Stimulated activated CD4-positive, alpha-beta T cell treated with anti-CD3 and anti-CD28 coated beads, Interleukin-15, amount 100 ng/mL, for 24 hours (primary cell): ENCODE data around the gene TSHB.
"Not testable (repeated sequence)": the region's sequence is repeated elsewhere in the genome, so short reads cannot be mapped to it uniquely, and the experiment has no call there.

Experiments used
- DNase-seq: peaks from one replicate; pipeline ENCODE4 v3.0.0-alpha.2; 2020

The TSHB gene

DNA sequence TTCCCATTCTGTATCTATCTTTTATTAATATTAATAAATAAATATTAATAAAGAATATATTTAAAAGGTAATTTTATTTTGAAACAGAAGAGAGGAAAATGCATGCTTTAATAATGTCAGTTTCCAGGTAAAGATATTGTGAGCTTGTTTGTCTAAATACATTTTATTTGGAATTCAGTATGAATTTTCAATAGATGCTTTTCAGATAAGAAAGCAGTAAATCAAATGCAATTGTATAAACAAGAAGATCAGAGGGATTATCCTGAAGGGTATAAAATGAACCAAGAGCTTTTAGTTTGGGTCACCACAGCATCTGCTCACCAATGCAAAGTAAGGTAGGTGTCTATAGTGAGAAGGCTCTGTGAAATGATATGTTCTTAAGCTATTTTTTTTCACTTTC lies at the start of gene TSHB:
TSS of gene TSHB (plus strand) at position 301 of the 400 bp plus-strand sequence. CDS start 3,537 bp downstream, outside the sequence.
- DNase-seq, result no peak

GRCh38 chr1:114982251-114982650 lies 47.4 kb upstream of the TSHB start:
- DNase-seq, result no peak

DNA sequence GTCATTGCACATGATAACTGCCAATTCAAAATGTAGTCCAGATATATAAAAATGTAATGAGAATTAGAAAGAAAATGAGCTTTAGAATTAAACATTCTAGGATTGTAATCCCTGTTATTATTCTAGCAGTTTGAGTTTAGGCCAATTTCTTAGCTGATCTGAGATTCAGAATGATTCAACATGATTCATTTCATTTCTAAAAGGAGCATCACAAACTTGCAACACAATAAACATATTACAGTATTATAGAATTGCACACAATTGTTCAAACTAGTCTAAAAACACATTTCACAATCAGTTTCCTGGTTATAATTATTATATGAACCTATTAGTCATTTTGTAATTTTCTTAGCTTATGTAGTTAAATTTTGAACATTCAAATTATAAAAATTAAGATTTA lies 43.3 kb upstream of the TSHB start:
- no peak for DNase-seq

DNA sequence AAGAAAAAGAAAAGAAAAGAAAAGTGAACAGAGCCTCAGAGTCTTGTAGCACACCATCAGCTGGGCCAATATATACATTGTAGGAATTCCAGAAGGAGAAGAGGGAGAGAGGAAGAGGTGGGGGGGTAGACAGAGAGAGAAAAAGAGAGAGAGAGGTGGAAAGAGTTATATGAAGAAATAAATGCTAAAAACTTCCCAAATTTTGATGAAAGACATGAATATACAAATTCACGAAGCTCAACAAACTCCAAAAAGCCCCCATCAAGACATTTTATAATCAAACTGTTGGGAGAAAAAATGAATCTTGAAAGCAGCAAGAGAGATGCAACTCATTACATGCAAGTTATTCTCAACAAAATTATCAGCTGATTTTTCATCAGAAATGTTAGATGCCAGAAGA lies 41.5 kb upstream of the TSHB start:
- no peak for DNase-seq

DNA sequence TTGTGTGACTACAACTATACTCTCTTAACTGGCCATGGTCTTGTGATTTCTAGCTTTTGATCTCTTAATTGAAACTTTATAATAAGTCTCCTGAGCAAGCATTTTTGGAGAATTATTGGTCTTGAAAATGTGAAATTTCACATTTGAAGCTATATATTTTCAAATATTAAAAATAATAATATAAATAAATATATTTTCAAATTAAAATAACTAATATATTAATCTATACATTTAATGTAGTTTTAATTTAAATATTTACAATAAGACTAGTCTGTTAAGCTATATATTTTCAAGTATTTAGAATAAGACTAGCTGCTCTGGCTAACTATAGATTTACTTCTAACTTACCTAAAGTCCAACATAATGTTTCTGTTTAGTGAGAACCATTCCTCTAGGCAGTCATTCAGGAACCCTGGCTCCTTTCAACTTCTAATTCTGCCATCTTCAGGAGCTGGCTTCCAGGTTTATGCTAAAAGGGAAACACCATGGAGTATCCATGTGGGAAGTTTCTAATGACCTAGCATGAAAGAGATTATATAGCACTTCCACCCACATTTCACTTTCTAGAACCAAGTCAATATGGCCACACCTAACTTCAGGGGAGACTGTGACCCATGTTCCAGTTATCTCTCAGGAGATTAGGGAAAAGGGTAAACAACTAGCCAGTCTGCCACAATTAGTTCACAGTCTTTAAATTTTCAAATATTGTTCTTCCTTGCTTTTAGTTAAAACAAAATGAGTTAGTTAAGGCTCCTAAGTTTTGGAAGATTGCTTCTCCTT lies 31.9 kb upstream of the TSHB start:
- DNase-seq, result no peak

- DNase-seq, result no peak
Measured at GRCh38 chr1:115006191-115006590, 23.4 kb upstream of the TSHB start.

DNA sequence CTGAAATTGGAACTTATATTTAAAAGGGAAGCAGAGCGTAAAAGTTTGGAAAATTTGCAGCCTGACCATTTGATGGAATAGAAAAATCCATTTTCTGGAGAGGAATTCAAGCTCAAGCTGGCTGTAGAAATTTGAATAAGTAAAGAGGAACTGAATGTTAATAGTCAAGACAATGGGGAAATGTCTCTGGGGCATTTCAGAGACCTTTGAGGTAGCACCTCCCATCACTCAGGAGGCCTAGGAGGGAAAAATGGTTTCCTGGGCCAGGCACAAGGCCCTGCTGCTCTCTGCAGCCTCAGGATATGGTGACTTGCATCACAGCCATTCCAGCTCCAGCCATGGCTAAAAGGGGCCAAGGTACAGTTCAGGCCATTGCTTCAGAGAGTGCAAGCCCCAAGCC lies 17.6 kb upstream of the TSHB start:
- no peak for DNase-seq

GRCh38 chr1:115012434-115012833 lies 17.2 kb upstream of the TSHB start:
- no peak for DNase-seq

GRCh38 chr1:115013792-115014191 lies 15.8 kb upstream of the TSHB start:
- no peak for DNase-seq

DNA sequence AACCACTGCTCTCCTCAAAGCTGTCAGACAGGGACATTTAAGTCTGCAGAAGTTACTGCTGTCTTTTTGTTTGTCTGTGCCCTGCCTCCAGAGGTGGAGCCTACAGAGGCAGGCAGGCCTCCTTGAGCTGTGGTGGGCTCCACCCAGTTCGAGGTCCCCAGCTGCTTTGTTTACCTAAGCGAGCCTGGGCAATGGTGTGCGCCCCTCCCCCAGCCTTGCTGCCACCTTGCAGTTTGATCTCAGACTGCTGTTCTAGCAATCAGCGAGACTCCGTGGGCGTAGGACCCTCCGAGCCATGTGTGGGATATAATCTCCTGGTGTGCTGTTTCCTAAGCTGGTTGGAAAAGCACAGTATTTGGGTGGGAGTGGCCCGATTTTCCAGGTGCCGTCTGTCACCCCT lies 10.1 kb upstream of the TSHB start:
- not testable (repeated sequence) for DNase-seq

DNA sequence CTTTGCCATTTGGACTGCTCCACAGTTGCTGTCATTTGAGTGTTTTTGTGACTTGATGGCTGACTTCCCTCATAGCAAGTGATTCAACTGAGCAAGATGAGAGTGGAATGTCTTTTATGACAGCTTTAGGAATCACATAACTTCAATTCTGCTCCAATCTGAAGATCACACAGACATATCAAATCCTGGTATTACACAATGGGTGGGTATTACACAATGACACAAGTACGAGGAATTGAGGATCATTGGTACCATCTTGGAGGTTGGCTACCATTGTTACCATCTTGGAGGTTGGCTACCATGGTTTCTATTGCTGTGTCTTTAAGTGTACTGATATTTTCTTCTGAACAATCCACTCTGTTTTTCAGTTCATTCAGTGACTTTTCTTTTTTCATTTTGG lies 8.5 kb upstream of the TSHB start:
- DNase-seq, result no peak

DNA sequence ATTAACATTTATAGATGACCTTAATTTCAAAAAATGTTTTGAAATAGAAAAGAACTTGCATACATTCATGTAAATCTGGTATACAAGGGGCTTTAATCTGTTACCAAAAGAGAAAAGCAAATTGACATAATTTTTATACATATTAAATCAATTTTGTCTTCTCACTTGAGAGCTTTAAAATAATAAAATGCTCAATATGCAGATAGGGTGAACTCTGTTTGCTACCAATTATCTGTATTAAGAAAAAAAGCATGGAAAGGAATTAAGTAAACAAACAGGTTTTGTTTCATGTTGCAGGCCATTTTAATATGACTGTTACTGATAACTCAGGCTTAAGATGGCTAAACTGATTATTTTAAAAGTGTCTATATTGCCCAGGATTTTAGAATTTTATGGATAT lies 6.0 kb upstream of the TSHB start:
- DNase-seq, result no peak

GRCh38 chr1:115031595-115031994 lies 2.0 kb downstream of the TSHB start:
- no peak for DNase-seq

- no peak for DNase-seq
Measured at GRCh38 chr1:115035652-115036051, 6.0 kb downstream of the TSHB start.

- no peak for DNase-seq
Measured at GRCh38 chr1:115036814-115037507, 7.3 kb downstream of the TSHB start.

DNA sequence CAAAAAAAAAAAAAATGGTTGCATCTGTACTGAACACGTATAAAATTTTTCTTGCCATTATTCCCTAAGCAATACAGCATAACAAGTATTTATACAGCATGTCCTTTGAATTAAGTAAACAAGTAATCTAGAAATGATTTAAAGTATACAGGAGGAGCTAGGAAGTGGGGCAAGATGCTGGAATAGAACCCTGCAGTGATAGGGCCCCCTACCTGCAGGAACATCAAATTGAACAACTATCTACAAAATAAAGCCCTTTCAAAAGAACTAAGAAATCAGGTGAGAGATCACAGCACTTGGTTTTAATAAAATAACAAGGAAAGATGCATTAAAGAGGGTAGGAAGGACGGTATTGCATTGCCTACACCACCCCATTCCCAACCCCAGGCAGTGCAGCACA lies 10.9 kb downstream of the TSHB start:
- DNase-seq, result no peak

GRCh38 chr1:115041654-115042053 lies 12.0 kb downstream of the TSHB start:
- DNase-seq, result no peak

DNA sequence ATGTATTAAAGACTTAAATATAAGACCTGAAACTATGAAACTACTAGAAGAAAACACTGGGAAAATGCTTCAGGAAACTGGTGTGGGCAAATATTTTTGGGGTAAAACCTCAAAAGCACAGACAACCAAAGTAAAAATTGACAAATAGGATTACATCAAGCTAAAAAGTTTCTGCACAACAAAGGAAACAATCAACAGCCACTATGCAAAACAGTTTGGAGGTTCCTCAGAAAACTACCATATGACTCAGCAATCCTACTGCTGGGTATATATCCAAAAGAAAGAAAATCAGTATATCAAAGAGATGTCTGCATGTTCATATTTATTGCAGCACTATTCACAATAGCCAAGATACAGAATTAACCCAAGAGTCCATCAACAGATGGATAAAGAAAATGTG lies 17.1 kb downstream of the TSHB start:
- DNase-seq, result no peak

DNA sequence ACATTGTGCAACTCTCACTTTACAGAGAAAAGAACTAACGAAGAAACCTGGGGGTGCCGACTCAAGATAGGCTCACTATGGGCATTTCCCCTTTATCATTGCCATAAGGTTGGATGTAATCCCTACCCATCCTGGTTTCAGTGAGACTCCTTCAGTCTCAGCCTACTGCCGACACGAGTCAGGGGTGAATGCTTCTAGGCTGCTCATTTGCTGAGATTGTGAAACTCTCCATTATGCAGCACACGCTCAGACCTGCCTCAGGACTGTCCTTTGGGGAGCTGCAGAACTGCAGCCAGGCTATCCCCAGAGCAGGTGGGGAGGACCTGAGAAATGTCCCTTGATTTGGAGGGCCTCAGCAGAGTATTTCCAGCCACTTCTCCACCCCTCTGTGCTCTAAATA lies 22.2 kb downstream of the TSHB start:
- no peak for DNase-seq

GRCh38 chr1:115052454-115053083 lies 22.9 kb downstream of the TSHB start:
- DNase-seq, result peak; percentile 69

GRCh38 chr1:115056395-115056798 lies 26.8 kb downstream of the TSHB start:
- DNase-seq, result no peak

- DNase-seq, result no peak
Measured at GRCh38 chr1:115057661-115058254, 28.1 kb downstream of the TSHB start.

- DNase-seq, result no peak
Measured at GRCh38 chr1:115059316-115059715, 29.7 kb downstream of the TSHB start.

- no peak for DNase-seq
Measured at GRCh38 chr1:115060501-115060900, 30.9 kb downstream of the TSHB start.
